Breast epithelium (tissue), 4 donors: ENCODE results near the gene CYP4B1. TPM values are rescaled to one million over a fixed set of nuclear protein-coding genes. Genes with fewer than 3 reads are reported as not detected.

Experiments used
- DNase-seq, 2 donors: peaks; one replicate each; pipeline ENCODE4 v3.0.0-alpha.2; 2019; ENCODE audit warnings: low spot score in 2 of 2
- H3K27ac ChIP-seq, 2 donors: fragments of 200-600 bp; sonication (generic) in 1 of 2; one replicate each; pipeline ENCODE4 v1.5.1; 2016 to 2019; ENCODE audit warnings: mild to moderate bottlenecking in 1 of 2
- H3K27me3 ChIP-seq, 2 donors: fragments of 200-600 bp; sonication (generic) in 1 of 2; one replicate each; pipeline versions ENCODE4 v1.5.1 to v1.6.0; 2017 to 2019; ENCODE audit warnings: control low read depth in 1 of 2, mild to moderate bottlenecking in 1 of 2
- H3K36me3 ChIP-seq: fragments of 200-600 bp; one replicate; pipeline ENCODE4 v1.5.1; 2019
- H3K4me1 ChIP-seq, 2 donors: fragments of 200-600 bp; sonication (generic); one replicate each; pipeline ENCODE4 v1.5.1; 2016 to 2019; ENCODE audit warnings: control low read depth in 1 of 2
- H3K4me3 ChIP-seq, 3 donors: fragments of 200-600 bp; sonication (generic); 1 replicate in 2 of 3; 2 replicates in 1 of 3; pipeline ENCODE4 v1.5.1; 2016 to 2019; ENCODE audit warnings: mild to moderate bottlenecking in 3 of 3, moderate library complexity in 2 of 3
- H3K9me3 ChIP-seq, 2 donors: fragments of 200-600 bp; sonication (generic) in 1 of 2; one replicate each; pipeline ENCODE4 v1.5.1; 2016 to 2019; ENCODE audit warnings: control low read depth in 1 of 2
- CTCF ChIP-seq, 3 donors: fragments of 450-650 bp; IDR thresholded peaks; one replicate each; pipeline ENCODE4 v1.5.1; 2016 to 2017; ENCODE audit warnings: antibody characterized with exemption in 3 of 3, mild to moderate bottlenecking in 3 of 3, moderate library complexity in 3 of 3
- POLR2A ChIP-seq: fragments of 450-650 bp; IDR thresholded peaks from one replicate; pipeline ENCODE4 v1.6.1; 2016; ENCODE audit warnings: antibody characterized with exemption, mild to moderate bottlenecking, moderate library complexity
- POLR2AphosphoS5 ChIP-seq, 3 donors: sonication (generic); formaldehyde crosslinking; IDR thresholded peaks; one replicate each; pipeline ENCODE4 v1.6.1; 2017; ENCODE audit warnings: antibody characterized with exemption in 3 of 3
- intact Hi-C: fragments of 100-400 bp; cut with DNase I; formaldehyde crosslinking; loops from one replicate; pipeline ENCODE4 v1.15.1; 2023; ENCODE audit warnings: low total_unique reads
- total RNA-seq, 3 donors: library from RNA; depleted of rRNA; stranded (reverse); fragments of >200 nt; gene quantifications; one replicate each; pipeline ENCODE4 v1.1.0, GENCODE V29; 2016

CYP4B1 gene
- total RNA-seq, 3 donors from 2014 or later: 58.4 to 882 (median 74.1) TPM

GRCh38 chr1:46790446-46791101 is 8.3 kb upstream of the CYP4B1 start:
- H3K4me3 ChIP-seq: no peak overlapping the region
- intact Hi-C loops: no loop called here
- no peak for TF ChIP-seq POLR2A
- no peak for TF ChIP-seq POLR2AphosphoS5 (IDR thresholded peaks at IDR 0.05)
- TF ChIP-seq CTCF (IDR thresholded peaks at IDR 0.05): no peak

GRCh38 chr1:46793126-46793525 is 5.7 kb upstream of the CYP4B1 start:
- no peaks in the 10 kb centered on the region for H3K27me3 ChIP-seq
- H3K27ac ChIP-seq: no peak overlapping the region
- DNase-seq: no peak
- no peaks in the 10 kb centered on the region for H3K36me3 ChIP-seq
- intact Hi-C loops: no loop called here
- TF ChIP-seq POLR2A (no peak), CTCF (IDR thresholded peaks at IDR 0.05) (no peak), POLR2AphosphoS5 (IDR thresholded peaks at IDR 0.05) (no peak)
- no peaks in the 10 kb centered on the region for H3K4me1 ChIP-seq
- H3K9me3 ChIP-seq: no peaks in the 10 kb centered on the region
- H3K4me3 ChIP-seq: no peak overlapping the region

More at GRCh38 chr1:46790446-46791101, 8.3 kb upstream of the CYP4B1 start:
- H3K4me1 ChIP-seq: no peaks in the 10 kb centered on the region
- no peaks in the 10 kb centered on the region for H3K27me3 ChIP-seq
- no peak for DNase-seq
- no peaks in the 10 kb centered on the region for H3K36me3 ChIP-seq
- H3K27ac ChIP-seq: no peak overlapping the region
- H3K9me3 ChIP-seq: no peaks in the 10 kb centered on the region

GRCh38 chr1:46797696-46798470 is 963 bp upstream of the CYP4B1 start:
- no peak for DNase-seq
- Histone ChIP-seq H3K27me3 (no peaks in the 10 kb centered on the region), H3K4me3 (no peak overlapping the region), H3K9me3 (no peaks in the 10 kb centered on the region), H3K27ac (no peak overlapping the region), H3K4me1 (no peaks in the 10 kb centered on the region), H3K36me3 (no peaks in the 10 kb centered on the region)
- no peak for TF ChIP-seq POLR2A
- no peak for TF ChIP-seq CTCF (IDR thresholded peaks at IDR 0.05)
- TF ChIP-seq POLR2AphosphoS5 (IDR thresholded peaks at IDR 0.05): no peak
- intact Hi-C loops: no loop called here

DNA sequence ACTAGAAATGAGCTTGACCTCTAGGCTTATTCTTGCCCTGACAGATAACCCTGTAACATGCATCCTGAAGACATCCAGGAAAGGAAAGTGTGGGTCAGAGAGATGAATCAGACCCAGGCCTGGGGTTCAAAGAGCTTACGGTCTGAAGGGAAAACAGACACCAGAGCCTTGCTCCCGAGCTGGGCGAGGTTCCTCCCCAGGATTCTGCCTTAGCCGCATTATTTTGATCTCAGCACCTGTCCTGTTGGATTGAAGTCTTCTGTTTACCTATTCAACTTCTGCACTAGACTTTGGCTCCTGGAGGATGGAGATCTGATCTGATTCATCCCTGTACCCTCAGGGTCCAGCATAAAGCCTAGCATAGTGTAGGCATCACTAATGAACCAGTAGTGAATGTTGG is 1.9 kb downstream of the CYP4B1 start:
- Histone ChIP-seq H3K4me3 (peak overlapping the region in 2 of 3 donors; percentile 13 to 58), H3K27me3 (no peaks in the 10 kb centered on the region), H3K27ac (no peak overlapping the region), H3K9me3 (no peaks in the 10 kb centered on the region), H3K36me3 (no peaks in the 10 kb centered on the region), H3K4me1 (no peaks in the 10 kb centered on the region)
- TF ChIP-seq CTCF (IDR thresholded peaks at IDR 0.05) (no peak), POLR2AphosphoS5 (IDR thresholded peaks at IDR 0.05) (no peak), POLR2A (no peak)
- no peak for DNase-seq
- intact Hi-C loops: no loop called here

DNA sequence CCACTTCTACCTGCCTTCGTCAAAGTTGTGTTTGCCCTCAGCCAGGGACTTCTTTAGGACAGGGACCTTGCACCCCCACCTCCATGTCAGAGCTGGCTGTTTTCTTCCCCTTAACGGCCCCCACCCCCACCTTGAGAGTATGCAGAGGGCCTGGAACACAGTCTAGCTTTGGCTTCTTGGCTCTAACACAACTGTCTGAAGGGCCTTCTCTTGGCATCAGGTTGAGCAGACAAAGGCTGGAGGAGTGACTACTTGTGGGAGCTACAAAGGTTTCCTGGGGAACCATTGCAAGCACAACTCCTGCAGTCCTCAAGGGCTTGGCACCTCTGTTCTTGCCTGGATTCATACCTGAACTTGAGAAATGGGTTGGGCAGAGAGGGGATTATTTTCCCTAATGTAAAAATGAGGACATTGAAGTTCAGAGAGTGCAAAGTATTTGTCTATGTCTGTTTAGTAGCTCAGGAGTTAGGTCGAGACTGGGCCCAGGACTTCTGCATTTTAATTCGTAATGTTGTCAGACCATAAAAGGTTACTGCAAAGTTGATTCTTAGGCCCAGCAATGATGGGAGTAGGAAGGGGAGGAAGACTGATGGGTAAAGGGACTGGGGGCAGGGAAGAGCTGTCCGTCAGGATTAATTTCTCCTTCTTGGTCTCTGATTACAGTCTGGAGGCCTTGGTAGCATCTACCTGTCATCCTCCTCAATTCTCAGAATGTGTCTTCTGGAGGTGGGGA is 2.6 kb downstream of the CYP4B1 start:
- H3K27ac ChIP-seq: peak overlapping the region in 1 of 2 donors; percentile 16

More for the DNA sequence above, 2.6 kb downstream of the CYP4B1 start:
- Histone ChIP-seq H3K4me1 (peaks cover 3 to 4% of the 10 kb centered on the region in 2 donors), H3K4me3 (peak overlapping the region in 2 of 3 donors; percentile 13 to 58), H3K9me3 (no peaks in the 10 kb centered on the region), H3K36me3 (no peaks in the 10 kb centered on the region), H3K27me3 (no peaks in the 10 kb centered on the region)
- TF ChIP-seq POLR2A (no peak), CTCF (IDR thresholded peaks at IDR 0.05) (no peak), POLR2AphosphoS5 (IDR thresholded peaks at IDR 0.05) (no peak)
- intact Hi-C loops: no loop called here
- no peak for DNase-seq
